OCI-LY3 (cell line): ENCODE measurements around the gene COL9A1.

Experiments
- CTCF ChIP-seq: fragments of 200-600, 300-600 bp; sonication (generic); IDR thresholded peaks from 2 replicates; pipeline ENCODE4 v1.5.1; 2014; ENCODE audit warnings: antibody characterized with exemption, low read length, low read depth
- EZH2phosphoT487 ChIP-seq: fragments of 200-600 bp; shearing (Covaris generic); IDR thresholded peaks from 2 replicates; pipeline ENCODE4 v1.6.1; 2018; ENCODE audit warnings: antibody characterized with exemption, mixed run types, low read depth

- peak; percentile 70 for TF ChIP-seq CTCF
- no peak for TF ChIP-seq EZH2phosphoT487
Observed at GRCh38 chr6:70221025-70221714, 81.7 kb downstream of the COL9A1 start.
